Measurements from ENCODE around the gene DLGAP1.

DNA sequence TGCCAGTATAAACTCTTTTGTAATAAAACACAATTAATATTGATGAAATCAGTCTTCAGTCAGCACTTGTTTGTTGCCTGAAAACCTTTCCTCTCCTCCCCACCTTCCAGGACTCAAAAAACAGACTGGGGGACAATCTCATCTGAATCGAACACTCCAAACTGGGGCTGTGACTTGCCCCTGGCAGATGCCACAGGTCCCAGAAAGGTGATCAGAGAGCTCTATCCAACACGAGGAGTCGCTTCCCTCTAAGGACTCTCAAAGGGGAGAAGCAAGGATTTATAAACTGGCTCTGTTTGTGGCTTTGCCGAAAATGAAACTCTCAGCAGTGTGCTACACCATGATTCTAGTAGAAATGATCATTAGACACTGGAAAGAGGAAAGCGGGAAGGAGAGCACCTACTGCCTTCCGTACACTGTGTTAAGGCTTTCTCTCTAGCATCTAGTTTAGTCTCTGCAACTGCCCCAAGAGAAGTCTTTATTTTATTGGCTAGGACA is 805.9 kb downstream of the DLGAP1 start:
- TF ChIP-seq, protein P1, sequence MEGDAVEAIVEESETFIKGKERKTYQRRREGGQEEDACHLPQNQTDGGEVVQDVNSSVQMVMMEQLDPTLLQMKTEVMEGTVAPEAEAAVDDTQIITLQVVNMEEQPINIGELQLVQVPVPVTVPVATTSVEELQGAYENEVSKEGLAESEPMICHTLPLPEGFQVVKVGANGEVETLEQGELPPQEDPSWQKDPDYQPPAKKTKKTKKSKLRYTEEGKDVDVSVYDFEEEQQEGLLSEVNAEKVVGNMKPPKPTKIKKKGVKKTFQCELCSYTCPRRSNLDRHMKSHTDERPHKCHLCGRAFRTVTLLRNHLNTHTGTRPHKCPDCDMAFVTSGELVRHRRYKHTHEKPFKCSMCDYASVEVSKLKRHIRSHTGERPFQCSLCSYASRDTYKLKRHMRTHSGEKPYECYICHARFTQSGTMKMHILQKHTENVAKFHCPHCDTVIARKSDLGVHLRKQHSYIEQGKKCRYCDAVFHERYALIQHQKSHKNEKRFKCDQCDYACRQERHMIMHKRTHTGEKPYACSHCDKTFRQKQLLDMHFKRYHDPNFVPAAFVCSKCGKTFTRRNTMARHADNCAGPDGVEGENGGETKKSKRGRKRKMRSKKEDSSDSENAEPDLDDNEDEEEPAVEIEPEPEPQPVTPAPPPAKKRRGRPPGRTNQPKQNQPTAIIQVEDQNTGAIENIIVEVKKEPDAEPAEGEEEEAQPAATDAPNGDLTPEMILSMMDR (IDR thresholded peaks at IDR 0.05 in 8 of 11, conservative IDR thresholded peaks at IDR 0.05 in 3 of 11) = no peak
- no peak for TF ChIP-seq POLR2A (IDR thresholded peaks at IDR 0.05)

Data from spleen (tissue), 7 donors.